Stimulated activated CD8-positive, alpha-beta memory T cell treated with anti-CD3 and anti-CD28 coated beads, Interleukin-4, amount 100 ng/mL, for 48 hours (primary cell): Measurements from ENCODE around the gene GNG5.
"Not testable (repeated sequence)": the region's sequence is repeated elsewhere in the genome, so short reads cannot be mapped to it uniquely, and the experiment has no call there.

Source experiments
- DNase-seq: peaks from one replicate; pipeline ENCODE4 v3.0.0-alpha.2; 2020

The GNG5 gene

DNA sequence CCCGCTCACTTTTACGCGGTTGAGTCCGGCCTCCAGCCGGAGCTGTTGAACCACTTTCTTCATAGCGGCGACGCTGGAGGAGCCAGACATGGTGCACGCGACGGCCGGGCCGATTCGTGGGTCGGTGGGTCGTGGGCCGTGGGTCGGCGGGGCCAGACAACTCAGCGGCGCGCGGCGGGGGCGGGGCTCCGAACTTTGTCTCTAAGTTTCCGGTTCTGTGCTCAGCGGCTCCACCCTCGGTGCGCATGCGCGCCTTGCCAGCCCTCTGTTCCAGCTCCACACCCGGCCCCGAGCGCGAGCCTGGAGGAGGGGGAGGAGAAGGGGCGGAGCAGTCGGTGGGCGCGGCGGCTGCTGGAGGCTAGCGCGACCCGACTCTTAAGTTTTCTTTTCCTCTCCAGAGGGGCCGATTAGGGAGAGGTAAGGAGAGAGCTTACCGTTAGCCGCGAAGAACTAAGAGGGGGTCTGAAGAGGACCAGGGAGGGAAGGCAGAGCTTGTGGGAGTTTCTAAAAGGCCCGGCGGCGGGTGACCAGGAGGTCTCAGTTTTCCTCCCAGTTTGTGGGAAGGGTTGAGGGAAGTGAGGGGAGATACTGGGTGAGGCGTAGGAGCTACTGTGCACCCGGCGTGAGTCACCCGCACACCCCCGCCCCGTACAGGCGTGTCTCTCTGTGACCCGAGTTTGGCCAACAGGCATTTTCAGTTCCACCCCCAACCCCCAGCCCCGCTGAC is at the start of gene GNG5, which contains the start of gene SPATA1:
TSS of gene GNG5 (minus strand) at position 580 of the 727 bp plus-strand sequence. CDS start at position 90, 490 bp downstream.
TSS of gene SPATA1 (plus strand) at position 385 of the 727 bp plus-strand sequence. CDS start 9,974 bp downstream, outside the sequence.
- peak; percentile 99 for DNase-seq

DNA sequence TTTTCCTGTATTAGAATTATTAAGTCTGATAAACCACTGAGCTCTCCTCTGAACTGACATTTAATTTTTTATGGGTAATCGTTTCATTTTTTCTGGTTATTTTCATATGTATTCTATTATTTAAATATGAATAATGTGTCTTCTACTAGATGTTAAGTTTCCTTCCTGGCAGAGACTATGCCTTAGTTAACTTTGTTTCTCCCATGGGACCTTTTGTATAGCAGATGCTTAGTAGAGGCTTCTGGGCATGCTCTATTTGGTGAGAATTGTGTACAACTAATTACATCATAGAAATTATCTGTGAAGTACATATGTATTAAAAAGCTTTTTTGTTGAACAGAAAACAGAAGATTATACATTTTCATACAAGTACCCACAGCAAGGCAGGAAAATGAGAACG is 44.4 kb upstream of the GNG5 start:
- no peak for DNase-seq

GRCh38 chr1:84541679-84542078 is 35.3 kb upstream of the GNG5 start:
- no peak for DNase-seq

- no peak for DNase-seq
Observed at GRCh38 chr1:84540759-84541158, 34.4 kb upstream of the GNG5 start.

GRCh38 chr1:84539972-84540371 is 33.6 kb upstream of the GNG5 start:
- DNase-seq, result no peak

- no peak for DNase-seq
Observed at GRCh38 chr1:84538599-84538998, 32.2 kb upstream of the GNG5 start.

GRCh38 chr1:84525779-84526178 is 19.4 kb upstream of the GNG5 start:
- DNase-seq, result no peak

DNA sequence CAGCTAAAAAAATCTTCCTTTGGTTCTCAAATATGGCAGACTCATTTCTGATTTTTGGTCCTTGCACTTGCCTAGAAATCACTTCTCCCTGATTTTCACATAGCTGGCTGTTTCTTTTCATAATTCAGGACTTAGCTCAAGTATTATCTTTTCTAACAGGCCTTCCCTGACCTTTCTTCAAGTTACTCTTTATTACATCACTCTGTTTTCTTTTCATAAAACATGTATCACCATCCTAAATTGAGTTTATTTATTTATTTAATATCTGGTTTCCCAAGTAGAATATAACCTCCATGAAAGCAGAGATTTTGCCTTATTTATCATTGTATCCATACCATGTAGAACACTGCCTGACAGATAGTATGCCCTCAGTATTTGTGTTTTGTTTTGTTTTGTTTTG is 18.2 kb upstream of the GNG5 start:
- DNase-seq, result no peak

DNA sequence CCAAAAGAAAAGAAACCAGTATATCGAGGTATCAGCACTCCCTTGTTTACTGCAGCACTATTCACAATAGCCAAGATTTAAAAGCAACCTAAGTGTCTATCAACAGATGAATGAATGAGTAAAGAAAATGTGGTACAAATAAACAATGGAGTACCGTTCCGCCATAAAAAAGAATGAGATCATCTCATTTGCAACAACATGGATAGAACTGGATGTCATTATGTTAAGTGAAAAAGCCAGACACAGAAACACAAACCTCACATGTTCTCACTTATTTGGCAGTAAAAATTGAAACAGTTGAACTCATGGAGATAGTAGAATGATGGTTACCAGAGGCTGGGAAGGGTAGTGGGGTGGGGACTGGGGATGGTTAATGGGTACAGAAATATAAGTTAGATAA is 4.3 kb upstream of the GNG5 start:
- DNase-seq, result no peak

GRCh38 chr1:84510165-84510564 is 3.8 kb upstream of the GNG5 start:
- no peak for DNase-seq

DNA sequence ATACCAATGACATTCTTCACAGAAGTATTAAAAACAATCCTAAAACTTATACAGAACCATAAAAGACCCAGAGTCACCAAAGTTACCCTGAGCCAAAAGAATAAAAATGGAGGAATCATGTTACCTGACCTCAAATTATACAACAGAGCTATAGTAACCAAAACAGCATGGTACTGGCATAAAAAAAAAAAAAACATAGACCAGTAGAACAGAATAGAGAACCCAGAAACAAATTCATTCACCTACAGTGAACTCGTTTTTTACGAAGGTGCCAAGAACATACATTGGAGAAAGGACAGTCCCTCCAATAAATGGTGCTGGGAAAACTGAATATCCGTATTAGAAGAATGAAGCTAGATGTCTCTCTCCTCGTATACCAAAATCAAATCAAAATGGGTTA is 2.6 kb upstream of the GNG5 start:
- no peak for DNase-seq

GRCh38 chr1:84508510-84508909 is 2.1 kb upstream of the GNG5 start:
- DNase-seq, result no peak

DNA sequence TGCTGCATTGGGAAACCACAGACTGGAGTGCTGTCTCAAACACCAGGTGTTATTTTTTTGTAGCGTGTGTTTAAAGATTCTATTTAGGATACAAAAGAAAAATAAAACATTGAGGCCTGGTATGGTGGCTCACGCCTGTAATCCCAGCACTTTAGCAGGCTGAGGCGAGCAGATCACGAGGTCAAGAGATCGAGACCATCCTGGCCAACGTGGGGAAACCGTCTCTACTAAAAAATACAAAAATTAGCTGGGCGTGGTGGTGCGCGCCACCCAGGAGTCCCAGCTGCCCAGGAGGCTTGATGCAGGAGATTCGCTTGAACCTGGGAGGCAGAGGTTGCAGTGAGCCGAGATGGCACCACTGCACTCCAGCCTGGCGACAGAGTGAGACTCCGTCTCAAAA is 1.5 kb upstream of the GNG5 start:
- DNase-seq, result not testable (repeated sequence)

GRCh38 chr1:84506729-84507453 is 510 bp upstream of the GNG5 start:
- DNase-seq, result no peak

GRCh38 chr1:84505493-84506001 is 834 bp downstream of the GNG5 start:
- DNase-seq, result no peak

DNA sequence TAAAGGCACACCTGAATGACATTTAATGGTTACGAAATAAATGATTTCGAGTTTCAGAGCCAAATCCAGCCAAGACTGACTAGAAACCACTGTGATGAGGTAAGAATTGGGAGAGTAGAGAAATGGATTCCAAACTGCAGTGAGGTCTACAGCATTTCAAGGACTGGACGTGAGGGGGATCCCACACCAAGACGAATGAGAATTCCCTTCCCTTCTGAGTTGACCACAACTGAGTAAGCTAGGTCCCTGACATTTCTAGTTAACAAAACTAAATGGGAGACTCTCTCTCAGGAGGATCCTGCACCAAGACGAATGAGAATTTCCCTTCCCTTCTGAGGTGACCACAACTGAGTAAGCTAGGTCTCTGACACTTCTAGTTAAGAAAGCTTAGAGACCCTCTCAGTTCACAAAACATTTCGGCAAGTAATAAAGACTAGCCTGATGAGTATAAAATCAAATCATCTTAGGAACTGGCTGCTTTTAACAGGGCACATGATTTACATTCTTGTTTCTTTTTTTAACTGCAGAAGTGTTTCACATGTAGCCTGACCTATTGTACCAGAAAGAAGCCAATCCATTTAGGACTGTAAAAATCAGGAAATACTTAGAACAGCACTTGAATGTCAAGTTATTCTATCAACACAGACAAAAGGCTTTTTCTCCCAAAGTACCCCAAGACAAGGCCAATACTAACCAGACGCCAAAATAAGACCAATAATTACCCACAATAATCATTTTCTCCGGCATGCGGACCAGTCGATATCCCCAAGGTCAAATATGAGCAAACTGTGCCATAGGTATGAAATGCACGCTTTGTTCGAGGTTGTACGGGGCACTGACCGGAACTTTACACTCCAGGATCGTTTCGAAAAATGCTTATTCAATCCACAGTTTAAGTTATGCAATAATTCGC is 1.5 kb downstream of the GNG5 start:
- no peak for DNase-seq

DNA sequence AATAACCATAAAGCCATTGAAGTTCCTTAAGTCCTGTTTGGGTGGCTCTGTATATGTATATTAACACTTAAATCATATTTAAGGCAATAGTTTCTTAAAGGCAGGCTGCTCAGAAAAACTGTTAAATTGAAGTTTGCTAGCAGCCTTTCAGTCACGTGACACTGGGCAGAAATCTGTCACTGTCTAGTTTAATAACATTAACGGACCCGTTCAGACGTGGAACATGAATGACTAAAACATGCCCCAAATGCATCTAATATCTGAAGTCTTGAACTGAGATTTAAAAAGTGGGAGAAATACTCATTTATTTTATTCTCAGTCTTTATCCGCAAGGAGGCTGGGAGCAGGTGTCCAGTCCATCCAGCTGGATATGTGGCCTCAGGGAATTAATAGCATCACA is 3.5 kb downstream of the GNG5 start:
- no peak for DNase-seq

DNA sequence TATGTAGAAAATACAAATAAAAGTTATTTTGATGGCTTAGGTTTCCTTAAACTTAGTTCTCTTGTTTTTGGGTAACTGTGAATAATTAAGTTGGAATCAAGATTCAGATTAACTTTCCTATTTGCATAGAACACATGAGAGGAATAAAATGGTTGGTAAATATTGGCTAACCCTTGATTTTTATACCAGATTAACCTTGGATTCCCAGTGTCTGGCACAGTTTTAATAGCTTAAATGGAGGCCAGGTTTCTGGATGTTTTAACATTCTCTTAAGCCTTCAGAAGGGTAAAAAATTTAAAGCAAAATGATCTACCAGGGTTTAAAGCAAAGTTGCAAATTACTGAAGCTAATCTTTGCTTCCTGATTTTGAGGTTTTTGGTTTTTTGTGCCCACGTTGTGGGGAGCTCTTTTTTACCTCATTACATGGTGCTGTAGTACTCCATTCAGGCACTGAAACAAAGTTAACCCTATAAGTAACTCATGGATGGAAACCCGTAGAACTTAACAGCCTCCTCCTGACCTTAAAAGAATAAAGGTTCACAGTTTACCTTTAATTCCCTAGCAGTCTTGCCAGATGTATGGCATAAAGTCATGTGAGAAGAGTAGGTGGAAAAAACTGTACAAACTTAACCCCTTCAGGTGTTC is 8.6 kb downstream of the GNG5 start:
- DNase-seq, result no peak

DNA sequence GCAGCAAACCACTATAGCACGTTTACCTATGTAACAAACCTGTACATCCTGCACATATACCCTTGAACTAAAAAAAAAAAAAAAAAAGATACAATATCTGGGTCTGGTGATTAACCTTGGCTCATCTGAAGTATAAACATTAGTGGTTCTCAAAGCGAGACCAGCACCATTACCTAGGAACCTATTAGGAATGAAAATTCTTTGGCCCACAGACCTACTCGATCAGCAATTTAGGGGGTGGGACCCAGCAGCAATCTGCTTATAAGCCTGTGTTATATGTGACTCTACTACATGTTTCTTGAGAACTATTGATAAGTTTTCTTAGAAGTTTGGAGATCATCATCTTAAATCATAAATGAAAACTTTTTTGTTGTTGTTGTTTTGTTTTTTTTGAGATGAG is 9.9 kb downstream of the GNG5 start:
- no peak for DNase-seq

DNA sequence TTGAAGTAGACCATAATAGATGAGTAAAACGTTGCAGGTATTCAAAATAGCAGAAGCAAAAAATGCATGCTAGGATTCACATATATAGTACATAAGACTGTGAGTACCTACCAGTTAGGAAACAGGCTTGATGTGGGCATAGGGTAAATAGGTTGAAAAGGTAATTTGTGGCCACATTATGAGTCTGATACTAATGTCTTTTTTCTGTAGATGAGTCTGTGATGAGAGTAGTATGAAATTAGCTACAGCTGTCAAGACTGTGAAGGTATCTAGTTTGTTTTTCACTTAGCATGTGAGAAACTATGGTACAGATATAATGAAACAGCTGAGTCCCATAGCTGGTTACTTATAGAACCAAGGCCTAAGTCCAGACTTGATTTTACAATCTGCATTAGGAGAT is 12.6 kb downstream of the GNG5 start:
- no peak for DNase-seq

DNA sequence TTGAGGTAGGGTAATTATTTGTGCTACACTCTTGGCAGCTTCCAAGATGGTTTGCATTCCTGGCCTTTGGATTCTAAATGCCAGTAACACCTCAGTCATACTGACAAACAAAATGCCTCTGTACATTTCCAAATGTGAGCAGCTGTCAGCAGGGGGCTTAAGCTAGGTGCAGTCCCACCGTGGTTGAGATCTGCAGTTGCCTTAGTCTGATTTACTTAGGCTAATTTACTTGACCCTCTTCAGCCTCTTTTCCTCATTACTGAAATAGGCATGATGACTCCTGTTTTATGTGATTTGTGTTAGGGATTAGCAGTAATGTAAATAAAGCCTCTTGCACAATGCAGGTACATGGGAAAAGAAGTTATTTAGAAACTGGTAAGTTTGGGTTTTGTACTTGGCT is 13.7 kb downstream of the GNG5 start:
- no peak for DNase-seq

DNA sequence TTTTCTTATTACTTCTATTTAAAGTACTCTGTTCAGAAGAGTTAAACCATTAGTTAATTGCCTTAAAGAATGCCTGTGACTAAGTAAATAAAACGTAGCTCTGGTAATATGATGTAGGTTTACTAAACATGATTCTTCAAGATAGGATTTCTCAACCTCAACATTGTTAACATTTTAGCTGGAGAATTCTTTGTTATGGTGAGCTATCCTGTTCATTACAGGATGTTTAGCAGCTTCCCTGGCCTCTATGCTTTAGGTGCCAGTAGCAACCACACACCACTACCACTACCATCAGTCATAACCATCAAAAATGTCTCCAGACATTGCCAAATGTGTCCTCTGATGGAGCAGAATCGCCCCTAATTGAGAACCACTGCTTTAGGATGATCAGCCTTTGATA is 16.6 kb downstream of the GNG5 start:
- DNase-seq, result no peak

DNA sequence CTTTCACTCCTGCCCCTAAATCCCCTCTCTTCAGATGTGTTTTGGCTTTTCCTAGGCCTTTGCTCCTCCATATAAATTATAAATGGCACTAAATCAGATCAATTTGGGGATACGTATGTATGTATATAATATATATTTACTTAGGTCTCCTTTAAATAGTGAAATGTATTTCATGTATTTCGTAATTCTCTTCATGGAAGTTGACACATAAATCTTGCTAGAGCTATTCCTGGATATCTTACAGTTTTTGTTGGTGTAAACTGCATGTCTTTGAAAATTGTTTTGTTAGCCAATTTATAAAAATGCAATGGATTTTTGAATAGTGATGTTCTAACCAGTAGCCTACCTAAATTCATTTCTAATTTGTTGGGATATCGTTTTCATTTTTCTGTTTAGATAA is 18.3 kb downstream of the GNG5 start:
- no peak for DNase-seq
